PFSK-1 (cell line): Measurements from ENCODE around the gene APBA3.

Source experiments
- FOXP2 ChIP-seq: optimal IDR thresholded peaks from 2 replicates; pipeline ENCODE3; 2011; ENCODE audit warnings: borderline replicate concordance, control low read depth, inconsistent platforms; ENCODE audit not compliant: insufficient read depth; ENCODE audit errors: extremely low read length, extremely low read depth
- POLR2AphosphoS5 ChIP-seq: IDR thresholded peaks from 2 replicates; pipeline ENCODE4 v1.6.1; 2012; ENCODE audit warnings: low read depth, mild to moderate bottlenecking, control low read depth, low read length, moderate library complexity
- REST ChIP-seq, 2 experiments: IDR thresholded peaks; 2 replicates each; pipeline versions ENCODE4 v1.6.1 to v1.8.0; 2011 to 2012; ENCODE audit warnings: low read depth in 2 of 2, low read length in 2 of 2, control low read depth in 1 of 2, inconsistent platforms in 1 of 2, mild to moderate bottlenecking in 1 of 2, moderate library complexity in 1 of 2; ENCODE audit not compliant: insufficient read depth in 1 of 2
- SIN3A ChIP-seq: IDR thresholded peaks from 2 replicates; pipeline ENCODE4 v1.6.1; 2012; ENCODE audit warnings: mild to moderate bottlenecking, low read length, moderate library complexity, borderline replicate concordance; ENCODE audit not compliant: insufficient read depth
- TAF1 ChIP-seq: IDR thresholded peaks from 2 replicates; pipeline ENCODE4 v1.6.1; 2012; ENCODE audit warnings: low read length, control low read depth, borderline replicate concordance; ENCODE audit not compliant: insufficient read depth

Gene APBA3

GRCh38 chr19:3778104-3778867, 16.8 kb upstream of the APBA3 start:
- no peak for TF ChIP-seq SIN3A
- TF ChIP-seq POLR2AphosphoS5 = no peak
- TF ChIP-seq REST (IDR thresholded peaks at IDR 0.05; ENCODE audit: insufficient read depth in 1 of 2, low read depth in 2 of 2, low read length in 2 of 2) = no peak
- no peak for TF ChIP-seq TAF1
- no peak for TF ChIP-seq FOXP2

GRCh38 chr19:3776479-3777040, 15.1 kb upstream of the APBA3 start:
- TF ChIP-seq REST (IDR thresholded peaks at IDR 0.05; ENCODE audit: insufficient read depth in 1 of 2, low read depth in 2 of 2, low read length in 2 of 2) (no peak), TAF1 (no peak), FOXP2 (no peak), POLR2AphosphoS5 (no peak), SIN3A (no peak)

GRCh38 chr19:3775831-3776230, 14.3 kb upstream of the APBA3 start:
- no peak for TF ChIP-seq REST (IDR thresholded peaks at IDR 0.05; ENCODE audit: insufficient read depth in 1 of 2, low read depth in 2 of 2, low read length in 2 of 2)
- no peak for TF ChIP-seq SIN3A
- TF ChIP-seq POLR2AphosphoS5 = no peak
- TF ChIP-seq TAF1 = no peak
- no peak for TF ChIP-seq FOXP2

- no peak for TF ChIP-seq TAF1
- no peak for TF ChIP-seq POLR2AphosphoS5
- TF ChIP-seq FOXP2 = no peak
- TF ChIP-seq SIN3A = no peak
- no peak for TF ChIP-seq REST (IDR thresholded peaks at IDR 0.05; ENCODE audit: insufficient read depth in 1 of 2, low read depth in 2 of 2, low read length in 2 of 2)
Observed at GRCh38 chr19:3775374-3775711, 13.9 kb upstream of the APBA3 start.

GRCh38 chr19:3774621-3775373, 13.3 kb upstream of the APBA3 start:
- no peak for TF ChIP-seq TAF1
- no peak for TF ChIP-seq POLR2AphosphoS5
- no peak for TF ChIP-seq FOXP2
- TF ChIP-seq REST (IDR thresholded peaks at IDR 0.05; ENCODE audit: insufficient read depth in 1 of 2, low read depth in 2 of 2, low read length in 2 of 2) = no peak
- TF ChIP-seq SIN3A = no peak
